Posterior vena cava (tissue), 2 donors: Measurements from ENCODE around the gene PRXL2A. TPM values are rescaled to one million over a fixed set of nuclear protein-coding genes. Genes with fewer than 3 reads are reported as not detected.

Experiments
- DNase-seq: peaks from one replicate; pipeline ENCODE4 v3.0.0-alpha.2; 2020; ENCODE audit warnings: low spot score
- intact Hi-C, 2 donors: fragments of 100-400 bp; cut with DNase I; formaldehyde crosslinking; loops; one replicate each; pipeline versions ENCODE4 v1.14.1 to v1.14.2; 2022 to 2023
- total RNA-seq, 2 donors: library from RNA; stranded (reverse); fragmentation: NEBNext Ultra II Directional; extraction: Animal tissue kit (Norgen Biotek cat#: 25700); gene quantifications; one replicate each; pipeline ENCODE4 v1.2.1, GENCODE V29; 2021
- donor health status: DM: yes; HTN: yes; CAD: no.
- donor health status: DM: yes; HTN: yes; CAD: no.

The PRXL2A gene
- total RNA-seq, 2 donors from 2014 or later: 22.1 to 23.2 TPM

- intact Hi-C loops: loop anchor here (2.0 to 5.0 kb wide), 2 partner anchors 43 to 47 kb away; no protein-coding TSS in a partner anchor
- no peak for DNase-seq
Observed at GRCh38 chr10:80455461-80456349, 47.4 kb downstream of the PRXL2A start.

- no peak for DNase-seq
- intact Hi-C loops: loop anchor here in 1 of 2 donors (5.0 kb wide), 1 partner anchor 45 kb away; no protein-coding TSS in a partner anchor
Observed at GRCh38 chr10:80457554-80458262, 49.4 kb downstream of the PRXL2A start.

GRCh38 chr10:80458263-80458625 lies 49.9 kb downstream of the PRXL2A start:
- no peak for DNase-seq

GRCh38 chr10:80458638-80459037 lies 50.3 kb downstream of the PRXL2A start:
- intact Hi-C loops: loop anchor here in 1 of 2 donors (5.0 kb wide), 1 partner anchor 44 kb away; no protein-coding TSS in a partner anchor
- DNase-seq: no peak

More at GRCh38 chr10:80458263-80458625, 49.9 kb downstream of the PRXL2A start:
- intact Hi-C loops: loop anchor here in 1 of 2 donors (5.0 kb wide), 1 partner anchor 44 kb away; no protein-coding TSS in a partner anchor

- intact Hi-C loops: loop anchor here in 1 of 2 donors (5.0 kb wide), 1 partner anchor 43 kb away; no protein-coding TSS in a partner anchor
- peak; percentile 91 for DNase-seq
Observed at GRCh38 chr10:80459047-80459865, 50.9 kb downstream of the PRXL2A start.

- no peak for DNase-seq
- intact Hi-C loops: no loop called here
Observed at GRCh38 chr10:80460399-80461207, 52.3 kb downstream of the PRXL2A start.

GRCh38 chr10:80461208-80462183 lies 53.1 kb downstream of the PRXL2A start:
- intact Hi-C loops: no loop called here
- no peak for DNase-seq

- intact Hi-C loops: no loop called here
- no peak for DNase-seq
Observed at GRCh38 chr10:80462299-80462980, 54.1 kb downstream of the PRXL2A start.

GRCh38 chr10:80462981-80463741 lies 54.8 kb downstream of the PRXL2A start:
- intact Hi-C loops: no loop called here
- no peak for DNase-seq

- intact Hi-C loops: no loop called here
- DNase-seq: no peak
Observed at GRCh38 chr10:80463868-80464267, 55.5 kb downstream of the PRXL2A start.

- DNase-seq: no peak
- intact Hi-C loops: no loop called here
Observed at GRCh38 chr10:80464557-80465450, 56.5 kb downstream of the PRXL2A start.

- DNase-seq: no peak
- intact Hi-C loops: no loop called here
Observed at GRCh38 chr10:80465451-80465835, 57.1 kb downstream of the PRXL2A start.

- DNase-seq: no peak
- intact Hi-C loops: no loop called here
Observed at GRCh38 chr10:80465839-80466590, 57.7 kb downstream of the PRXL2A start.

- intact Hi-C loops: no loop called here
- DNase-seq: no peak
Observed at GRCh38 chr10:80466724-80467326, 58.5 kb downstream of the PRXL2A start.
